Right lobe of liver (tissue), 6 donors: Measurements from ENCODE around the gene HDGFL3. TPM values are rescaled to one million over a fixed set of nuclear protein-coding genes. Genes with fewer than 3 reads are reported as not detected.

Experiments used
- ATAC-seq, 4 donors: fragments of 200-7000 bp; cut with Tn5 transposase; one replicate each; pipeline ENCODE4 v1.9.1; 2020; ENCODE audit warnings: mild to moderate bottlenecking in 4 of 4, moderate library complexity in 4 of 4
- DNase-seq, 3 donors: peaks; one replicate each; pipeline ENCODE4 v3.0.0-alpha.2; 2020
- H3K27ac ChIP-seq, 3 donors: fragments of 200-600 bp; one replicate each; pipeline ENCODE4 v1.8.0; 2022
- H3K27me3 ChIP-seq, 2 donors: fragments of 200-600 bp; one replicate each; pipeline ENCODE4 v1.8.0; 2022
- H3K36me3 ChIP-seq, 4 donors: fragments of 200-600 bp; sonication (generic) in 1 of 4; one replicate each; pipeline versions ENCODE4 v1.5.1 to v1.8.0; 2017 to 2022; ENCODE audit warnings: control low read depth in 1 of 4
- H3K4me1 ChIP-seq, 4 donors: fragments of 200-600 bp; sonication (generic) in 1 of 4; one replicate each; pipeline versions ENCODE4 v1.5.1 to v1.8.0; 2017 to 2022; ENCODE audit warnings: control low read depth in 1 of 4
- H3K4me3 ChIP-seq, 3 donors: fragments of 200-600 bp; one replicate each; pipeline ENCODE4 v1.8.0; 2022
- H3K9me3 ChIP-seq, 4 donors: fragments of 200-600 bp; sonication (generic) in 1 of 4; one replicate each; pipeline versions ENCODE4 v1.5.1 to v1.8.0; 2017 to 2022; ENCODE audit warnings: control low read depth in 1 of 4
- POLR2A ChIP-seq: fragments of 450-650 bp; IDR thresholded peaks from one replicate; pipeline ENCODE4 v1.6.1; 2017; ENCODE audit warnings: antibody characterized with exemption, mild to moderate bottlenecking
- WGBS: methylation state at CpG from one replicate; pipeline ENCODE4 v1.1.6; 2018; ENCODE audit warnings: low coverage, low lambda C conversion rate; ENCODE audit not compliant: insufficient coverage; ENCODE audit errors: missing lambda C conversion rate; 5-methylcytosine and 5-hydroxymethylcytosine counted together
- intact Hi-C, 2 donors: fragments of 100-400 bp; cut with DNase I; formaldehyde crosslinking; loops; one replicate each; pipeline versions ENCODE4 v1.11.2 to v1.14.1; 2022
- total RNA-seq, 6 experiments: library from RNA; depleted of rRNA in 2 of 6; stranded (reverse); fragments of >200 nt in 2 of 6; fragmentation: NEBNext Ultra II Directional in 3 of 6; extraction: Animal tissue kit (Norgen Biotek cat#: 25700) in 3 of 6; gene quantifications; one replicate each; pipeline versions ENCODE4 v1.1.0 to v1.2.4, GENCODE V29; 2016 to 2023
- TF ChIP-seq, protein P1 (sequence below), 4 donors: fragments of 200-600 bp in 3 of 4; fragments of 450-650 bp in 1 of 4; IDR thresholded peaks; one replicate each; pipeline versions ENCODE4 v1.5.1 to v1.8.0; 2016 to 2022; ENCODE audit warnings: antibody characterized with exemption in 4 of 4, mild to moderate bottlenecking in 2 of 4
- donor health status: DM: no; HTN: yes; CAD: no.
- donor health status: DM: no; HTN: no; CAD: no.
- donor health status: DM: no; HTN: no; CAD: no.
- donor health status: DM: no; HTN: yes; CAD: no.
- donor health status: DM: no; HTN: yes; CAD: no.

The HDGFL3 gene
- total RNA-seq, 6 experiments from 2014 or later = 0.70 to 3.3 (median 1.7) TPM

GRCh38 chr15:83194528-83194927 lies 13.1 kb downstream of the HDGFL3 start:
- TF ChIP-seq, protein P1, sequence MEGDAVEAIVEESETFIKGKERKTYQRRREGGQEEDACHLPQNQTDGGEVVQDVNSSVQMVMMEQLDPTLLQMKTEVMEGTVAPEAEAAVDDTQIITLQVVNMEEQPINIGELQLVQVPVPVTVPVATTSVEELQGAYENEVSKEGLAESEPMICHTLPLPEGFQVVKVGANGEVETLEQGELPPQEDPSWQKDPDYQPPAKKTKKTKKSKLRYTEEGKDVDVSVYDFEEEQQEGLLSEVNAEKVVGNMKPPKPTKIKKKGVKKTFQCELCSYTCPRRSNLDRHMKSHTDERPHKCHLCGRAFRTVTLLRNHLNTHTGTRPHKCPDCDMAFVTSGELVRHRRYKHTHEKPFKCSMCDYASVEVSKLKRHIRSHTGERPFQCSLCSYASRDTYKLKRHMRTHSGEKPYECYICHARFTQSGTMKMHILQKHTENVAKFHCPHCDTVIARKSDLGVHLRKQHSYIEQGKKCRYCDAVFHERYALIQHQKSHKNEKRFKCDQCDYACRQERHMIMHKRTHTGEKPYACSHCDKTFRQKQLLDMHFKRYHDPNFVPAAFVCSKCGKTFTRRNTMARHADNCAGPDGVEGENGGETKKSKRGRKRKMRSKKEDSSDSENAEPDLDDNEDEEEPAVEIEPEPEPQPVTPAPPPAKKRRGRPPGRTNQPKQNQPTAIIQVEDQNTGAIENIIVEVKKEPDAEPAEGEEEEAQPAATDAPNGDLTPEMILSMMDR (IDR thresholded peaks at IDR 0.05) = no peak
- TF ChIP-seq POLR2A = no peak
- no peak for ATAC-seq
- 27% methylated on average over 2 of the region's 2 CpGs for WGBS

DNA sequence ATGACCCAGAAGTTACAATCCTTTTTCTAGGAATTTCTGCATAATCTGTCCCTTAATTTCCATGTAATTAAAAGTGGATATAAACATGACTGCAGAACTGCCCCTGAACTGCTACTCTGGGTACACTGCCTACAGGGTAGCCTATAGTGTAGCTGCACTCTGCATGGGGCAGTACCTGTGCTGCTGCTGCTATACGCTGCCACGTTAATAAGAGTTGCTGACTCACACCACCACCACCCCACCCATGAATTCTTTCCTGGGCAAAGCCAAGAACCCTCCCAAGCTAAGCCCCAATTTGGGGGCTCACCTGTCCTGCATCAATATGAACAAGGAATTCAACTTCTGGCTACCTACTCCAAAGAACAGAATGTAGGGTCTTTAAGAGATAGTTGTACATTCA lies 13.9 kb downstream of the HDGFL3 start:
- Histone ChIP-seq H3K27ac (no peak overlapping the region), H3K4me1 (no peaks in the 10 kb centered on the region), H3K4me3 (no peak overlapping the region), H3K9me3 (no peaks in the 10 kb centered on the region), H3K27me3 (peaks cover 0 to 4% of the 10 kb centered on the region in 2 donors), H3K36me3 (no peaks in the 10 kb centered on the region)
- DNase-seq = no peak
- ATAC-seq = no peak
- intact Hi-C loops = no loop called here
- WGBS = 79% methylated on average over 2 of the region's 2 CpGs
- TF ChIP-seq POLR2A = no peak
- TF ChIP-seq, protein P1 (IDR thresholded peaks at IDR 0.05) = no peak

More at GRCh38 chr15:83194528-83194927, 13.1 kb downstream of the HDGFL3 start:
- no peak overlapping the region for H3K4me3 ChIP-seq
- DNase-seq = no peak
- intact Hi-C loops = no loop called here
- no peaks in the 10 kb centered on the region for H3K36me3 ChIP-seq
- no peaks in the 10 kb centered on the region for H3K4me1 ChIP-seq
- peaks cover 0 to 4% of the 10 kb centered on the region in 2 donors for H3K27me3 ChIP-seq
- H3K9me3 ChIP-seq = no peaks in the 10 kb centered on the region
- no peak overlapping the region for H3K27ac ChIP-seq

- no peak overlapping the region for H3K4me3 ChIP-seq
- TF ChIP-seq POLR2A = no peak
- TF ChIP-seq, protein P1 (IDR thresholded peaks at IDR 0.05) = no peak
- intact Hi-C loops = no loop called here
- no peak for DNase-seq
- no peak overlapping the region for H3K27ac ChIP-seq
- H3K4me1 ChIP-seq = no peaks in the 10 kb centered on the region
- H3K36me3 ChIP-seq = no peaks in the 10 kb centered on the region
- peaks cover 0 to 4% of the 10 kb centered on the region in 2 donors for H3K27me3 ChIP-seq
- ATAC-seq = no peak
- WGBS = 60% methylated on average over 2 of the region's 2 CpGs
- no peaks in the 10 kb centered on the region for H3K9me3 ChIP-seq
These were observed 14.9 kb downstream of the HDGFL3 start for GRCh38 chr15:83192742-83193141.

DNA sequence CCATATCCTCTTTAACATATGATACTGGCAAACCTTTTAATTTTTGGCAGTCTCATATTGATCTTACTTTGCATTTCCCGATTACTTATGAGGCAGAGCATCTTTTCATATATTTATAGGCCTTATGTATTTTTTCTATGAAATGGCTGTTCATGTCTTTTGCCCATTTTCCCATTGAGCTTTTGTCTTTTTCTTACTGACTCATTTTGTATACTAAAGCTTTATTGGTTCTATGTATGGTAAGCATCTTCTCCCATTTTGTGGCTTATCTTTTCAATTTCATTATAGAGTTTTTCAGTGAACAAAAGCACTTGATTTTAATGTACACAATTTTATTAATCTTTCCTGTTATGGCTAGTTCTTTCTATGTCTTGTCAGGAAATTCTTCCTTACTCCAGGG lies 17.2 kb downstream of the HDGFL3 start:
- 47% methylated on average over 1 of the region's 1 CpG for WGBS
- H3K4me1 ChIP-seq = no peaks in the 10 kb centered on the region
- H3K4me3 ChIP-seq = no peak overlapping the region
- H3K9me3 ChIP-seq = no peaks in the 10 kb centered on the region
- no peak for ATAC-seq
- intact Hi-C loops = no loop called here
- no peaks in the 10 kb centered on the region for H3K36me3 ChIP-seq
- H3K27ac ChIP-seq = no peak overlapping the region
- H3K27me3 ChIP-seq = no peaks in the 10 kb centered on the region
- DNase-seq = no peak
- TF ChIP-seq, protein P1 (IDR thresholded peaks at IDR 0.05) = no peak
- TF ChIP-seq POLR2A = no peak

DNA sequence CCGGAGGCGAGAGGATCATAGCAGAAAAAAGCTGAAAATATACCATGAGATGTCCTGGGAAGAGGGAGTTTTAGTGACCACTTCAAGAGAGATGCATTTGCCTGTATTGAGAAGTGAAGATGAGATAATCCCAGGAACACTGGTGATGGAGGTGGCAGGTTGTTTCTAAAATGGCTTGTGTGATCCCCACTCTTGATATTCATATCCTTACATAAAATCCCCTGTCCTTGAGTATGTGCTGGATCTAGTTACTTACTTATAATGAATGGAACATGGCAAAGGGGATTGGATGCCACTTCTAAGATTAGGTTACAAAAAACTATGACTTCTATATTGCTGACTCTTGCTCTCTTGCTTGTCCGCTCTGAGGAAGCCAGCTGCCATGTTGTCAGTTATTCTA lies 22.1 kb downstream of the HDGFL3 start:
- no peaks in the 10 kb centered on the region for H3K36me3 ChIP-seq

More for the DNA sequence above, 22.1 kb downstream of the HDGFL3 start:
- intact Hi-C loops = no loop called here
- ATAC-seq = no peak
- no peak for DNase-seq
- no peak overlapping the region for H3K27ac ChIP-seq
- TF ChIP-seq POLR2A = no peak
- TF ChIP-seq, protein P1 (IDR thresholded peaks at IDR 0.05) = no peak
- no peak overlapping the region for H3K4me3 ChIP-seq
- H3K9me3 ChIP-seq = no peaks in the 10 kb centered on the region
- no peaks in the 10 kb centered on the region for H3K4me1 ChIP-seq
- WGBS = 87% methylated on average over 3 of the region's 3 CpGs
- H3K27me3 ChIP-seq = no peaks in the 10 kb centered on the region
